HG03097 (cell line): ENCODE results near the gene GUCY1A2.

Experiments
- ATAC-seq: cut with Tn5 transposase; IDR thresholded peaks from one replicate; pipeline ENCODE4 v1.9.1; 2021; ENCODE audit not compliant: unreplicated experiment, low FRiP score

GUCY1A2 gene

GRCh38 chr11:106684944-106685343, 333.3 kb downstream of the GUCY1A2 start:
- no peak for ATAC-seq

- no peak for ATAC-seq
These were observed 334.8 kb downstream of the GUCY1A2 start for GRCh38 chr11:106683435-106683834.

- ATAC-seq = no peak
These were observed 336.8 kb downstream of the GUCY1A2 start for GRCh38 chr11:106681435-106681834.

GRCh38 chr11:106679581-106679980, 338.7 kb downstream of the GUCY1A2 start:
- ATAC-seq = no peak

- no peak for ATAC-seq
These were observed 339.1 kb downstream of the GUCY1A2 start for GRCh38 chr11:106679181-106679580.

GRCh38 chr11:106670069-106670468, 348.2 kb downstream of the GUCY1A2 start:
- ATAC-seq = no peak

- no peak for ATAC-seq
These were observed 350.1 kb downstream of the GUCY1A2 start for GRCh38 chr11:106668147-106668546.

- no peak for ATAC-seq
These were observed 361.6 kb downstream of the GUCY1A2 start for GRCh38 chr11:106656646-106657045.

- ATAC-seq = no peak
These were observed 373.5 kb downstream of the GUCY1A2 start for GRCh38 chr11:106644824-106645223.

GRCh38 chr11:106642331-106642730, 375.9 kb downstream of the GUCY1A2 start:
- no peak for ATAC-seq

GRCh38 chr11:106632283-106632682, 386.0 kb downstream of the GUCY1A2 start:
- ATAC-seq = no peak

- no peak for ATAC-seq
These were observed 390.6 kb downstream of the GUCY1A2 start for GRCh38 chr11:106627694-106628093.

- ATAC-seq = no peak
These were observed 392.7 kb downstream of the GUCY1A2 start for GRCh38 chr11:106625566-106625965.

GRCh38 chr11:106624377-106624776, 393.9 kb downstream of the GUCY1A2 start:
- ATAC-seq = no peak
